Activated CD8-positive, alpha-beta memory T cell treated with anti-CD3 and anti-CD28 coated beads, Interleukin-2, amount 50 U/mL, for 24 hours (primary cell): Measurements from ENCODE around the gene DEF6.

Source experiments
- DNase-seq: peaks from one replicate; pipeline ENCODE4 v3.0.0-alpha.2; 2020; ENCODE audit errors: extremely low read depth

The DEF6 gene

DNA sequence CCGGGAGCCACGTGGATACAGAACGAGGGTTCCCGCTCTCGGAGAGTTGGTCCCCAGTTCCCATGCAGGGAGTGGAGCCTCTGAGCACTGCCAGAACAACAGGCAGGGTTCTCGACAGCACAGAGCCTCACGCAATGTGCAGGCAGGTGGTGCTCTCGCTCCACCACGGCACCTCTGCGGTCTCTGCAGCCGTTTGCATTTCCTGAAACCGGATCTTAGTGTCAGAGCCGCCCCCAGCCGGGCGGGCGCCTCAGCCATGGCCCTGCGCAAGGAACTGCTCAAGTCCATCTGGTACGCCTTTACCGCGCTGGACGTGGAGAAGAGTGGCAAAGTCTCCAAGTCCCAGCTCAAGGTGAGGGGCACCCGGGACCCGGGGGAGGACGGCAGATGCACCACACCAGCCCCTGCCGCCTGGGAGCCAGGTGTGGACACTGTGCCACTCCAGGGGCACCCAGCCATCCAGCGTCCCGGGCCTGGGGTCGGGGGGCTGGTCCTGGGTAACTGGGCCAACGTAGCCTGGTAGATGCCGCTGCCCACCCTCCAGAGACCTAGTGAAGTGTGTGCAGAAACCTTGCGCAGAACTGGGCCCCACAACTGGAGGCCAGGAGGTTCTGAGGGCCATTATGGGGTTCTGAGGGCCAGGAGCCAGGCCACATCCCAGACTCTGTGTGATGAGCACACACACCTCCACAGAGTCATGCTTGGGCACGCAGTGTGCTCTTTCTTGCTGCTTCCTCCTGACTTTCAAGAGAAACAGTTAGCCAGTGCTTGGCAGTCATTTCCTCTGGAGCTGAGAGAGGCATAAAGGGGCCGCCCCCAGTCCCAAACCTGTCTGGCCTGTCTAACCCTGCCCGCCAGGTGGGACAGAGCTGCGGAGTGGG lies at the start of gene DEF6:
TSS of gene DEF6 (plus strand) at position 218 of the 881 bp plus-strand sequence. CDS start at position 257, 39 bp downstream.
- DNase-seq, result peak; percentile 75

DNA sequence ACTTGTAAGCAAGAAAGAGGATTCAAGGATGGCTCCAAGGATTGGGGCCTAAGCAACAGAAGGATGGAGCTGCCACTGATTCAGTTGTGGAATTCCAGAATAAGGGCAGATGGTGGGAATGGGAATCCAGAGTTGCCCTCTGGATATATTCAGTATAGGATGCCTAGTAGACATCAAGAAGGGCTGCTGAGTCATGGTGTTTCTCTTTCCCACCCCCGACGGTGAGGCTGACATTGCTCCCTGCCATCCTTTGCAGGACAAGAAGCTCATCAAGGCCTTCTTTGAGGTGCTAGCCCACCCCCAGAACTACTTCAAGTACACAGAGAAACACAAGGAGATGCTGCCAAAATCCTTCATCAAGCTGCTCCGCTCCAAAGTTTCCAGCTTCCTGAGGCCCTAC lies 49.3 kb upstream of the DEF6 start:
- DNase-seq, result no peak

- no peak for DNase-seq
Observed at GRCh38 chr6:35248965-35249364, 48.7 kb upstream of the DEF6 start.

- DNase-seq, result no peak
Observed at GRCh38 chr6:35251949-35252348, 45.7 kb upstream of the DEF6 start.

GRCh38 chr6:35253249-35253648 lies 44.4 kb upstream of the DEF6 start:
- no peak for DNase-seq

DNA sequence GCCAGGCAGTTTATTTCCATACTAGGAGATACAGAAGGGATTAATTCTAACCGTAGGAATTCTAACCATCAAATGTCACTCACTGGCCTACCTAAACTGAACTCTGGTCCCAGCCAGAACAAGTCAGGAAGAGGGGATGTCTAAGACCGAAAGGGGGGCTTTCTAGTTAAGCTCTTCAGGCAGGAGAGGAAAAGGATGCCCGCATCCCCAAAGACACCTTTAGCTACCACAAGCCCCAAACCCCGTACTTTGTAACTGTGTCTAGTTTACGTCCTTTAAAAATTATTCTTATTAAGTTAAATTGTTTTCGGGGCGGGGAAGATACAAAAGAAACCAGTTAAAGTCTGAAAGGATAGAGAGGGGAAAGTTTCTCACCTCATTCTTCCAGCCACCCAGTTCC lies 39.3 kb upstream of the DEF6 start:
- no peak for DNase-seq

DNA sequence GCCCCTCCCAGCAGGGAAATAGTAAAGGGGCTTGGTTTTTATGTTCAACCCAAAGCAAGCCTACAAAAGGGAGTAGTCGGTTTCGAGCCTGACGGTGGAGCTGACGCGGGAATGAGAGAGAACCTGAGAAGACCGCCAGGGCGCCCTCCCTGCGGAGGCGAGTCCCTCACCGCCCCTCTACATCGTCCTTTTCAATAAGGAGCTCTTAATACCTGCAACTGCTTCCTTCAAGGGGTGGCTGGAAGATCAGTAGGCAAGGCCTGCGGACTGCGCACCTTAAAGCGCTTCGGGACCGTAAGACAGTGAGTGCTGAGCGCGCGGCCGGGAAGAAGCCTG lies 38.8 kb upstream of the DEF6 start:
- DNase-seq, result no peak

DNA sequence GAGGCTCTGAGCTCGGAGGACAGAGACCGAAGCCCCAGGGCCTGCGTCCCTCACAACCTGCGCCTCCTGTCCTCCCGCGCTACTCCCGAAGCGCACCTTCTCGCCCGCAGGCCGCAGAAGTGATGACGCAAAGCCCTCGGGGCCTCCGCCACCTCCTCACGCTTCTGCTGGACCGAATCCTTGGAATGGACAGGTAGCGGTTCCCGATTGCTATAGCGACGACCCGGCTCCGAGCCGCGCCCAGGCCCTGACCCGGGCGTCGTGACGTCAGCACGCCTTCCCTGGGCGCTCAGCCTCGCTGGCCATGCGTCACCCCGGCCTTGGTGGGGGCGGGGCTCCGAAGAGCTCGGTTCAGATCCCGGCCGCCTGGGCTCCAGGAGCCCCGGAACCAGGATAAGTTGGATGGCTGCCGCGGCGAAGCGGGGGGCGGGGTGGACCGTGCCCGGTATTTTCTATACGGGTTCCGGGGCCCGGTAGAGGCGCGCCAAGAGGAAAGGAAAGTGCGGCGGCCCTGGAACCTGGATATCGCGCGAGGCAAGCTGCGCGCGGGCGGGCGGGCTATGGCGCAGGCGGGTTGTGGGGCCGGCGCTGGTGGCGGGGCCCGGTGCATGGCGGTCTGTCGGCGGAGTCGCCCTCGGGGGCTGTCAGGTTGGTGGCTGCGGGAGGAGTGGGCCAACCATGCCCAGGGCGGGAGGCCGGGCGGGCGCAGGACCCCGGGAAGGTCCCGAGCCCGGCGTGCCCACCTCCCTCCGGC lies 38.2 kb upstream of the DEF6 start, which contains the start of gene ZNF76:
TSS of gene ZNF76 (plus strand) at position 542 of the 754 bp plus-strand sequence. CDS start 21,417 bp downstream, outside the sequence.
- DNase-seq, result peak; percentile 69

GRCh38 chr6:35259948-35260590 lies 37.5 kb upstream of the DEF6 start:
- peak; percentile 32 for DNase-seq

DNA sequence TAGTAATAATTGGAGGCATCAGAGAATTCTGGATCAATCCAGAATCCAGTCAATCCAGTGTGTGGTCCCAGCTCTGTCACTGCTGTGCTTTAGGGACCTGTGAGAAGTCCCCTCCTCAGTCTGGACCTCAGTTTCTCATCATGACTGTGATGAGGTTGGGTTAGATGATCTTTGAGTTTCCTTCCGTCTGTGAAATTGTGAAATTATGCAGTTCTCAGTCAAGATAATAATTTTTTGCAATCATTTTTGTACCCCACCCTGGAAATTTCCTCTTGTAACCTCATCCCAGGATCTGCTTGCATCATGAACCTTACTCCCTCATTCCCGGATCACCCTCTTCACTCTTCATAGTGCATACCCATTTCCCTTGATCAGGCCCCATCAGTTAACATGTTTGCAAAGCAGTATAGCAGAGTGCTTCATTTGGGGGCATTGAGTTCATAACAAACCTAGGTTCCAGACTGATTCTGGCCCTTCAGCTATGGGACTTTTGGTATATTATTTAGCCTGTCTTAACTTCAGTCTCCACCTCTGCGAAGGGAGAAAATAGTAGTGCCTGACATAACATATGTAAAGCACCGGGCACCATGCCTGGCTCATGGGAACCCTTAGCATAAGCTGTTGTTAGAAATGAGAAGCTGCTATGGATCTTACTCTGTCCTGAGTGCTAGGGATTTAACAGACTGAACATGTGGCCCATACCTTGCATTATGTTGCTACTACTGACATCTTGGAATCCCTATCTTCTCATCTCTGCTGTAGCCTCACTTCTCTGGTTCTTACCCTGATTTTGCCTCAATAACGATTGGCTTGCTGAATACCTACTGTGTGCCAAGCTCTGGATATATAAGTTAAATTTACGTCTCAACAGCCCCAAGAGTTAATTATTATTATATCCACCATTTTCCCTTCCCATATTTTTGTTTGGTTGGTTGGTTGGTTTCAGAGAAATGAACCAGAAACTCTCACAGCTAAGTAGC lies 36.7 kb upstream of the DEF6 start:
- no peak for DNase-seq

DNA sequence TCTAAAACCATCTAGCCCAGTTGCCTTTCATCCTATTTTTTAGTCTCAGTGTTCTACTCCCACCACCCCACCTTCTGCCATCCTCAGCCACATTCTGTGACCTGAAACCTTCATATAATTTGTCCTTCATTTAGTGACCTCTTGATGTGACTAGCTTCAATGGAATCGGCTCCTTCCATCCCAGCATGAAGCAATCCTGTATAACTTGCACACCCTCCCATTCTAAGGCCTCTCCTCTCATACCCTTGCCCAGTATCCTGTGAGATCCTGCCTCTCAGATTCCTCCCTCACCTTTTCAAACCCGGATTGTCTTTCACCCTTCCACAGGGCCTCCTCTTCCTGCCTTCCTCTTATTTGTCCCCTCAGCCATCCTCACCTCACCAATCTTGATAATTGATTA lies 35.0 kb upstream of the DEF6 start:
- DNase-seq, result no peak

DNA sequence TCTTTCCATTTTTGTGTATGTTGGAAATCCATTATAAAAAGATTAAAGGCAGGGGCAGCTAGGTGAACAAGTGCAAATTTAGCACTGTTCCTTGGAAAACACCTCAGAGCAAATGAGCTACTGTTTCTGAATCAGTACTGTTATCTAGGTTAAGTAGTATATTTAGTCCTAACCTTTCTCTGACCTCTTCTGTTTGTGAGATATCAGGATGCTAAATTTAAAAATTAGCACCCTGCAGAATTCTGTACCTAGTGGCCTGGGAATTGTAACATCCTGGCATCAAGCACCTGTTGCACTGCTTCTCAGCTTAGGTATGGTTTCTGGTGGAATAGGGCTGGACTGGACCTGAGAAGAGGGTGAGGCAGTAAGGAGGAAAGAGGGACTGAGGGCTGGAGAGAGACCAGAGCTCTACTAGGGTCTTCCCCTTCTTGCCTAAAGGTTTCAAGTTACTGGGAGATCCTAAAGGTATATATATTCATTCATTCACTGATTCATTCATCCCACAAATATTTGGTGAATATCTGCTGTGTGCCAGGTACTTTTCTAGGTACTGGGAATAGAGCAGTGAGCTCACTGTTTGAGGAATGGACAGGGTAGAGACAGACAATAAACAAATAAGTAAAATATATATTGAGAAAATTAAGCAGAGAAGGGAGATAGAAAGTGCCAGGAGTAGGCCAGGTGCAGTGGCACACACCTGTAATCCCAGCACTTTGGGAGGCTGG lies 32.9 kb upstream of the DEF6 start:
- no peak for DNase-seq

- DNase-seq, result no peak
Observed at GRCh38 chr6:35265523-35265922, 32.1 kb upstream of the DEF6 start.

DNA sequence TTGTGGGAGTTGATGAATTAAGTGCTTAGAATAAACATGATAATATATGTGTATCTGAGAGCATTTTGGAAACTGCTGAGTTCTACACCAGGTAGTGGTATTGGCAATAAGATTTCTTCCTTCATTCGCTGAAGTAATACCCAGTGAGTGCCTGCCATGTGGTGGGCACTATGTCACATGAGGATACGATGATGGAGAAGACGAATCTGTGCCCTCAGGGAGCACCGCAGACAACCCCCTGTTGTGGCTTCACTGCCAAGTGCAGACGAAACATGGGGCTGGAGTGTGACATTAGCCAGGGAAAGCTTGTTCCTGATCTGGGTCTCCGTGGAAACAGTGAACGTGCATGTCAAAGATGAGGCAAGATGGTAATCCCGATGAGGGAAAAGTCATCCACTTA lies 30.2 kb upstream of the DEF6 start:
- no peak for DNase-seq

DNA sequence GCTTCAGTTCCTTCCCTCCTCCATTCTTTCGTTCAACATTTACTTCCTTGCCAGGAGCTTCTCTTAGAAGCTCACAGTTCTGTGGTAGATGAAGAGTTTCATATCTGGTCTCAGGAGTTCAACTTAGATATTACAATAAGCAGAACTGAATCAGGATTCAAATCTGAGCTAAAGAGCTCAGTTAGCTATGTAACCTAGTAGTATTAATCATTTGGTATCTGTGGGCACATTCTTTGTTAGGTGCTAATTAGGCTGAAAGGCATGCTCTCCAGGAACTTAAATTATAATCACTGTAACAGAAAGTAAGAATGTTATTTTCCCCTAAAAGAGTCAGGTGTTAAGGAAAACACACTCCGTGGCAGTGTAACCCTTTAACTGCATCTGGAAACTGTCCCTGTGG lies 29.7 kb upstream of the DEF6 start:
- DNase-seq, result no peak

DNA sequence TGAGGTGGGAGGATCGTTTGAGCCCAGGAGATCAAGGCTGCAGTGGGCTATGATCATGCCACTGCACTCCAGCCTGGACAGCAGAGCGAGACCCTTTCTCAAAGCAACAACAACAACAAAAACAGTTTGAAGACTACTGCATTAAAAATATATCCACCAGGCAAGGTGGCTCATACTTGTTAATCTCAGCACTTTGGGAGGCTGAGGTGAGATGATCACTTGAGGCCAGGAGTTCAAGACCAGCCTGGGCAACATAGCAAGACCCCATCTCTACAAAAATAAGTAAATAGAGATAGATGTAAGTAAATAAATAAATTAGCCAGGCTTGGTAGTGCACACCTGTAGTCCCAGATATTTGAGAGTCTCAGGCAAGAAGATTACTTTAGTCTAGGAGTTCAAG lies 25.6 kb upstream of the DEF6 start:
- no peak for DNase-seq

GRCh38 chr6:35273822-35274559 lies 23.6 kb upstream of the DEF6 start:
- DNase-seq, result no peak

GRCh38 chr6:35275744-35276260 lies 21.8 kb upstream of the DEF6 start:
- no peak for DNase-seq

DNA sequence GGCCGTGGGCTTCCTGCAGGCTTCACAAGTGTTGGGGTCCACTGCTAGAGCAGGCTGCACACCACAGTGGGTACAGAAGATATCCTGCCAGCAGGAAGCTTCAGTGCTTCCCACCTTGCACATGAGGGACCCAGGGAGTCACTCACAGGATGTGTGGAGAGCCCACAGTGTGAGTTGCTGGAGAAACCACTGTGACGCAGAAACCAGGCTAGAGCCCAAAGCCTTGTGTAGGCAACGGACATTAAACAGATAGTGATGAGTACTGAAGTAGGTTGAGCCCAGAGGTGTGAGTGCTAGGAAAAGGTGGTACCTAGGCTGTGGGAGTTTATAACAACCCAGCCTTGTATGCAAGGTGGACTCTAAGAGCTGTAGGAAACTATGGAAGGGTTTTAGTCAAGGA lies 18.9 kb upstream of the DEF6 start:
- no peak for DNase-seq

DNA sequence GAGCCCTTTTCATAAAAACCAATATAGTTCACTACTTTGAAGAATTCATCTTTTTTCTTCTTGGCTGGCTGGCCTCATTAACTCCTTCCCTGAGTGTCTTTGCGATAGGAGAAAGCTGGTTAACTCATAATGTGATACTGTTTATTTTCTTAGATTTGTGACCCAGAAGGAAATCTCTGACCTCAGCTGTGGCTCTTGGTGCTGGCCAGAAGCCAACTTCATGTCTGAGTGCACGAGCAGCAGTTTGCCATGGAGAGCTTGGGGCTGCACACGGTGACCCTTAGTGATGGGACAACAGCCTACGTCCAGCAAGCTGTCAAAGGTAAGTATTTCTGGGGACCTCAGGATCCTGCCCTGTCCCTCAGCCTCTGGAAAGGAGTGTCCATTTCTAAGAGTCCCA lies 16.7 kb upstream of the DEF6 start:
- DNase-seq, result no peak
